ENCODE measurements around the gene DDIT4.
"Not testable (repeated sequence)": the region's sequence is repeated elsewhere in the genome, so short reads cannot be mapped to it uniquely, and the experiment has no call there.

The DDIT4 gene

DNA sequence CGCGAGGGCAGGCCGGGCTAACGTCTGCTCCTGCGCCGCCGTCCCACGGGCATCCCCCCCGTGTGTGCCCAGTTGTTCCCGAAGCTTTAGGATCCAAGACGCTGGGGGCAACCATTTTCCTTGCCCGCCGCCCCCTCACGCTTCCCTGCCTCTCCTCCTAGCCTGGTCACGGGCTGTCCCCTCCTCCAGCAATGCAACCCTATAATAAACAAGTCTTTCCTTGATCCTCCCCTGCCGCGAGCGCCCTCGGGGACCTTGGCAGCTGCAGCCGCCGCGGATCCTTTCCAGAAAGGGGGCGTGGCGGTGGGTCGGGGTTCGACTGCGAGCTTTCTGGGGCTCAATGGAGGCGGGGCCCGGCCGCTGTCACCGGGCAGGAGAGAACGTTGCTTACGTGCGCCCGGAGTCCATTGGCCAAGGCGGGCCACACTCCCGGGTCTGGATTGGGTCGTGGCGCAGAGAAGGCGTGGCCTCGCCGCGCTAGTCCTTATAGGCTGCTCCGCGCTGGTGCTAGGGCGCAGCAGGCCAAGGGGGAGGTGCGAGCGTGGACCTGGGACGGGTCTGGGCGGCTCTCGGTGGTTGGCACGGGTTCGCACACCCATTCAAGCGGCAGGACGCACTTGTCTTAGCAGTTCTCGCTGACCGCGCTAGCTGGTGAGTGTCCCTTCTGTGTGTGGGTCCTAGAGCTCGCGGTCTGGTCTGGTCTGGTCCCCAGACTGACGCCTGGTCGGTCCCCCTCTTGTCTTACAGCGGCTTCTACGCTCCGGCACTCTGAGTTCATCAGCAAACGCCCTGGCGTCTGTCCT, at the start of gene DDIT4:
Gene DDIT4 (plus strand): TSS at position 515 of the 803 bp plus-strand sequence. CDS start 293 bp downstream, outside the sequence.
- H3K4me3 ChIP-seq (ENCODE audit: low read depth, low read length): peak within 1 kb of the TSS; percentile 99

DNA sequence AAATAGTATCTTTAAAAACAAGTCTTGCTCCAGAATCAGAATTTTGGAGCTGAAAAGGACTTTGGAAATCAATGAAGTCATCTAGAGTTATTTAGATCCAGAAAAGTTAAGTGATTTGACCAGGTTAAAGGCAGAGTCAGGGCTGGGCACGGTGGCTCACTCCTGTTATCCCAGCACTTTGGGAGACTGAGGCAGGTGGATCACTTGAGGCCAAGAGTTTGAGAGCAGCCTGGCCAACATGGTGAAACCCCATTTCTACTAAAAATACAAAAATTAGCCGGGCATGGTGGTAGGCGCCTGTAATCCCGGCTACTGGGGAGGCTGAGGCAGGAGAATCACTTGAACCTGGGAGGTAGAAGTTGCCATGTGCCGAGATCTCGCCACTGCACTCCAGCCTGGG, 49.5 kb upstream of the DDIT4 start:
- H3K4me3 ChIP-seq (ENCODE audit: low read depth, low read length): not testable (repeated sequence)

- H3K4me3 ChIP-seq (ENCODE audit: low read depth, low read length): no peak overlapping the region
Observed at GRCh38 chr10:72226418-72227027, 47.2 kb upstream of the DDIT4 start.

- H3K4me3 ChIP-seq (ENCODE audit: low read depth, low read length): no peak overlapping the region
Observed at GRCh38 chr10:72227826-72228225, 45.9 kb upstream of the DDIT4 start.

- no peak overlapping the region for H3K4me3 ChIP-seq (ENCODE audit: low read depth, low read length)
Observed at GRCh38 chr10:72228318-72228751, 45.4 kb upstream of the DDIT4 start.

DNA sequence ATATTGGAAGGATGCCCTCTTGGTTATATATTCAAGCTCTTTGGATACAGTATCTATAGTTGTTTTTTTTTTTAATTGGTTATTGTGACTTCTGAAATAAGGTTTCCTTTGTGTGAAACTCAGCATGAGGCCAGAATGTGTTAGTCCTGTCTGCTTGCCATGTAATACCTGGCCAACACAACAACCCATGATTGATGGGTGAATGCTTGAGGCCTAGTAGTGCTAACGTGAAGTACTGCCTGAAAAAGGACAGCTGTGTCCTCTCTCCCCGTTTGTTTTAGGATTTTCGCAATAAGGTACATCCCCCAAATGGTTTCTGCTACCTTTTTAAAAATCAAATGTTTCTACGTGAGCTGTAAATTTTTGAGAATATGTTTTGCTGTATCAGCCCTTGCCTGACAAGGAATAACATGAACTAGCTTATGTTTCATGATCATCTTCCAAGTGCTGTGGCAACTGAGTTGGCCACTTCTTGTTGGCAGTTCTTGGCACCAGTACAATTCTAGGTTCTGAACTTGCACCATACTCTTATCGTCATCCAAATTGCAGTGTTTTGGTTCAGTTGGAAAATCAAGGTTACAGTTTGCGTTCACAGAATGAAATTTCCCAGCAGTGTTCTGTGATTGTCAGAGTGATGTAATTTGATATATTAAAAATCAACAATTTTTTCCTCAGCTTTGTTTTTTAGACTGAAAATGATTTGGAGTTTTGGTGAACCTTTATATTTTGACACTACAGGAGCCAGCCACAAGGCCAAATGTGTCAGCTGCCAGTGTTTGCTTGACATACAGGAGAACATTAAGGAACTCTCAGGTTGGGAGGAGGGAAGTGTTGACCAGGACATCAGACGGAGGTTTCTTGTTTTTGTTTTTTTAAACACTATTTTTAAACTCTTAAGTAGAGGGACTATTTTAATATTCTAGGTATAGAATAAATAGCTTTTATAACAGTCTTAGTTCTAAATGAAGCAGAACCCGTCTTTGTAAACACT, 44.2 kb upstream of the DDIT4 start:
- no peak overlapping the region for H3K4me3 ChIP-seq (ENCODE audit: low read depth, low read length)

DNA sequence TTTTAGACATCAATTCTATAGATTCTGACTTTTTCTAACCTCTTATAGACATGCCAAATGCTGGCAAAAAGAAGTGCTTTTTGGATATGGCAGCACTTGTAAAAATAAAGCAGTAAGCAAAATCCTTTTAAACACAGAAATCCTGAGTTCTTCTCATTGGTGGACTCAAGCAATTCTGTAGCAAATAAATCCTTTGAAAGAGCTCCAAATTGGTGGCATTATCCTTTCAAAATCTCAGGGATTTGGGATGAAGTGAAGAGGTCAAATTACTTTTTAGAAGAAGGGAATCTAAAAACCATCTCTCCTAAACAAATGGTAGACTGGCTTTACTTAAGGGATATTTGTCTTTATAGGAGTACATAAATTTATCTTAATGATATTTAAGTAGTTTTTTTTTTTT, 40.1 kb upstream of the DDIT4 start:
- no peak overlapping the region for H3K4me3 ChIP-seq (ENCODE audit: low read depth, low read length)

DNA sequence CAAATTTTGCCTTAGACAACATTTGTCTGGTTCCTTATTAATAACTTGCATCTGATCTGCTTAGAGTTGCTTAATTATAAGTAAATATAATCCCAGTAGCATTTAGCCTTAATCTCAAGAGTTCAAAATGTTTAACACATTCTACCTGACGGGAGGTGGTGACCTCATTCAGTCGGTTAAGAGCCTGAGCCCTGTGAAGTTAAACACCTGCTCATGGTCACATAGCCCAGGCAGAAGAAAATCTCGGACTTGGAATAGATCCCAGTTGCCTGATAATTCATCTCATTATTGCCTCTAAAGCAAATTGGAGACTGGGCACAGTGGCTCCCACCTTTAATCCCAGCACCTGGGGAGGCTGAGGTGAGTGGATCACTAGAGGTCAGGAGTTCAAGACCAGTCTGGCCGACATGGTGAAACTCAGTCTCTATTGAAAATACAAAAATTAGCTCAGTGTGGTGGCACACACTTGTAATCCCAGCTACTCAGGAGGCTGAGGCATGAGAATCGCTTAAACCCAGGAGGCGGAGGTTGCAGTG, 39.1 kb upstream of the DDIT4 start:
- no peak overlapping the region for H3K4me3 ChIP-seq (ENCODE audit: low read depth, low read length)

DNA sequence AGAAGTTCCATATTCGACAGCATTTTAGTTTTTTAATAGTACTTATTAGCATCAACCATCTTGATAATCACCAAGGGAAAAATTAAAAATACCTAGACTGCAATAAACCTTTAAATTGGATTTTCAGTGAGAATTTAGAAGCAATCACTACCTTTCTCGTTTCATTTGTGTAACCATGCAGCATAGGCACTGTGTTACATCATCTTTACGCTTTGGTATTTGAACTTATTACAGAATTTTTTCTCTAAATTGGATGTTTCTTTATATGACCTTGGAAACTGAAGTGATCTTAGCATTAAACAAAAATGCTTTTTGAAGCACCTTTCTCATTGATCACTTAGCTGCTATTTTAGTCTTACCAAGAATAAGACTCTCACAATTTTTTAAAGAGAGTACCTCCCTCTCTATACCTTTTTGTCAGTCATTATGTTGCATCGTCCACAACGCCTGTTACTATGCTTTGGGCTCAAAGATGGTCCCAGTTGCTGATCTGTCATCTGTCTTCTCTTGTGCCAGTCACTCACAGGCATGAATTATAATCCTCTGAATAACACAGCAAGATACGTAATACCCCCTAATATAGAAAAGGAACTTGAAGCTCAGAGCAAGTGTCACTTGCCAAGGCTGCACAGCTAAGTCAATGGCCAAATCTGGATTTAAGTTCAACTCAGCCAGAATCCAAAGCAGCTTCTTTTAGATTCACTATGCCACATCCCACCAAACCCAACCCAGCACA, 38.0 kb upstream of the DDIT4 start:
- H3K4me3 ChIP-seq (ENCODE audit: low read depth, low read length): no peak overlapping the region

GRCh38 chr10:72238392-72239175, 35.1 kb upstream of the DDIT4 start:
- H3K4me3 ChIP-seq (ENCODE audit: low read depth, low read length): no peak overlapping the region

DNA sequence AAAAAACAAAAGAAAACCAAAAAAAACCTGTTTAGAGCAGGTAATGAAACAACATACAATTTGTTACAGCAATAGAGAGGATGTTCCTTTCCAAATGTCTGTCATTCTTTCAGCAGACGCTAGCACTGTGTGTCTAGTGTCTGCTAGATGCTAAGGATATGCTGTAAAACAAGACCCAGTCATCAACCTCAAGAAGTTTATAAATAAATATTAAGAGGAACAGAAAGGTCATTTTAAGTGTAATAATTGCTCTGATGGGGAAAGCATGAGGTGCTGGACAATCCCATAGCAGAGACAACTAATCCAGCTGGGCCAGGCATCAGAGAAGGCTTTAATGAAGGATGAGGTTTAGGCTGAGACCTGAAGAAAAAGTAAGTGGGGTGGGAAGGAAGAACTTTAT, 34.3 kb upstream of the DDIT4 start:
- no peak overlapping the region for H3K4me3 ChIP-seq (ENCODE audit: low read depth, low read length)

DNA sequence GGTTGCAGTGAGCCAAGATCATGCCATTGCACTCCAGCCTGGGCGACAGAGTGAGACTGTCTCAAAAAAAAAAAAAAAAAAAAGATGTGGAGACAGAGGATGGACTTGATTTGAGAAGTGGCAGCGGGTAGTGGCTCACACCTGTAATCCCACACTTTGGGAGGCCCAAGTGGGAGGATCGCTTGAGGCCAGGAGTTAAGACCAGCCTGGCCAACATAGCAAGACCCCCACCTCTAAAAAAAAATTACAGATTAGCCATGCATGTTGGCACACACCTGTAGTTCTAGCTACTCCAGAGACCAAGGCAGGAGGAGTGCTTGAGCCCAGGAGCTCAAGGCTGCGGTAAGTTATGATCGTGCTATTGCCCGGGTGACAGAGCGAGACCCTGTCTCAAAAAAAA, 33.4 kb upstream of the DDIT4 start:
- H3K4me3 ChIP-seq (ENCODE audit: low read depth, low read length): no peak overlapping the region

- no peak overlapping the region for H3K4me3 ChIP-seq (ENCODE audit: low read depth, low read length)
Observed at GRCh38 chr10:72241691-72242252, 32.0 kb upstream of the DDIT4 start.

GRCh38 chr10:72242675-72243074, 31.0 kb upstream of the DDIT4 start:
- H3K4me3 ChIP-seq (ENCODE audit: low read depth, low read length): no peak overlapping the region

DNA sequence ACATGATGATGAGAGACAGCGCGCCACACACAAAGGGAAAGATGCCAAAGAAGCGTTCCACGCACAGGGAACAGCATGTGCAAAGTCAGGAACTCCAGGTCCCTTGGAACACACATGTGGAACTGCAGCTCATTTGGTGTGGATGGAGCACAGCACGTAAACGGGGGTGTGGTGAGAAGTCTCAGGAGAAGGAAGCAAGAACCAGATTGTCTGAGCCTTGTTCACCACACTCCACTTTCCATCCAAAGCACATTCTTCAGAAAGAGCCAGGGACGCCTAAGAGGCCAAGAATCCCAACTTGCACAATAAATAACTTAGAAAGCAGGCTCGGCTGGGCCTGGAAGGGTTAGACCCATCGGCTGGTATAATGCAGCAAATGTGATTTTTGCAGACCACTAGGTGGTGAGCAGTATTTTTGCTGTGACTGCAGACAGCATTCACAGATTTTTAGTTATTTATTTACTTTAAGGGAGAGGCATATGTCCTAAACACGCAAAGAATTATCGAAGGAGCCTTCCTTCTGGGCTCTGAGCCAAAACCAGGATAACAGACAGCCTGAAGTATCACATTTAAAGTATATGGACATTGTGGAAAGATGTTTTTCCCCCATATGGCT, 29.8 kb upstream of the DDIT4 start:
- H3K4me3 ChIP-seq (ENCODE audit: low read depth, low read length): no peak overlapping the region

GRCh38 chr10:72244573-72245038, 29.1 kb upstream of the DDIT4 start:
- H3K4me3 ChIP-seq (ENCODE audit: low read depth, low read length): no peak overlapping the region

DNA sequence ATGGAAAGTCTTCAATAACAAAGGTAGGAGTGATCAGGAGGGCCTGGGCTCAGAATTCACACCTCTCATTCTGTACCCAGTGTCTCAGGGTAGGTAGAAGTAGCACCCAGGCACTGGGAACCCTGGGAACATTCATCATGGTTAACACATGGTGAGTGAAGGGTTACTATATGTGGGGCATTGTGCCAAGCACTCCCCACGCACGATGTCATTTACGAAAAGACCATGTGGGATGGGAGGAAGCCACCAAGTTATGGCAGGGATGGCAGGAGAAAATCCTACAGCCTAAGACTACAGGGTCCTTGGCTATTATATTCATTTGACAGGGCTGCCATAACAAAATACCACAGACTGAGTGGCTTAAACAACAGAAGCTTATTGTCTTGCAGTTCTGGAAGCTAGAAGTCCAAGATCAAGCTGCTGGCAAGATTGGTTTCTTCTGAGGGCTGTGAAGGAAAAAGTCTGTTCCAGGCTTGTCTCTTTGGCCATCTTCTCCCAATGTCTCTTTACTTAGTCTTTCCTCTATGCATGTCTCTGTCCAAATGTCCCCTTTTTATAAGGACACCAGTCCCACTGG, 27.7 kb upstream of the DDIT4 start:
- no peak overlapping the region for H3K4me3 ChIP-seq (ENCODE audit: low read depth, low read length)

DNA sequence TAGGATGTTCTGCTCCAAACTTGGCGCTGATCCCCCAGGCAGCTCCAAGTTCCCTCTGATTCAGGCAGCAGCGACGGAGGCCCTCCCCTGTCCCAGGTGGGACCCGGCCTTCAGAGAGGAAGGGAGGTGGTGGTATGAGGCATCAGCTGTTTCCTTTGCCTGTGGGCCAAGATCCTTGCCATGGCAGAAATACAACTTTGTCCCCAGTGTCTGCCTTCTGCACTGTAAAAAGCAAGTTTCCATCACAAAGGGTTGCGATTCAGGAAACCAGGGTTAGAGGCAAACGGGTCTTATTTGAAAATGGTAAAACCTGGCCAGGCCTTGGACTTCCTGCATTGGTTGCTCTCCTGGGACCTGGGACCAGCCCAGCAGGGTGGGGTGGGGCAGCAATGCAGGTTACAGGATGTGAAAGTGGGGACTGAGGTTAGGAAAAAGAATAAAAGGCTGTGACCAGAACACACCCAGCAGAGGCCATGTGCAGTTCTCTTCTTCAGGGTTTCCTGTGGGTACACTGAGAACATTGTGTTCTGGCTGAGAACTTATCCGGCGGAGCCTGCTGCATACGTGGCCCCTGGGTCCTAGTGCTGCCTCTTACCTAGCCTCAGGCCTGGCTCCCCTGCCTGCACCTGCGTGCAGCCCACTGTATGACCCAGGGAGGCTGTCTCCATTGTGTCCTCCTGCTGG, 25.1 kb upstream of the DDIT4 start:
- no peak overlapping the region for H3K4me3 ChIP-seq (ENCODE audit: low read depth, low read length)
